Measurements from ENCODE around the gene ZP1. TPM values are rescaled to one million over a fixed set of nuclear protein-coding genes. Genes with fewer than 3 reads are reported as not detected.

The ZP1 gene
- total and polyA plus RNA-seq, 2 of the 13 experiments (the other 11 are each of a cell fraction or from before 2014, with no cell fraction given) = 0.16 TPM; not detected in 1

DNA sequence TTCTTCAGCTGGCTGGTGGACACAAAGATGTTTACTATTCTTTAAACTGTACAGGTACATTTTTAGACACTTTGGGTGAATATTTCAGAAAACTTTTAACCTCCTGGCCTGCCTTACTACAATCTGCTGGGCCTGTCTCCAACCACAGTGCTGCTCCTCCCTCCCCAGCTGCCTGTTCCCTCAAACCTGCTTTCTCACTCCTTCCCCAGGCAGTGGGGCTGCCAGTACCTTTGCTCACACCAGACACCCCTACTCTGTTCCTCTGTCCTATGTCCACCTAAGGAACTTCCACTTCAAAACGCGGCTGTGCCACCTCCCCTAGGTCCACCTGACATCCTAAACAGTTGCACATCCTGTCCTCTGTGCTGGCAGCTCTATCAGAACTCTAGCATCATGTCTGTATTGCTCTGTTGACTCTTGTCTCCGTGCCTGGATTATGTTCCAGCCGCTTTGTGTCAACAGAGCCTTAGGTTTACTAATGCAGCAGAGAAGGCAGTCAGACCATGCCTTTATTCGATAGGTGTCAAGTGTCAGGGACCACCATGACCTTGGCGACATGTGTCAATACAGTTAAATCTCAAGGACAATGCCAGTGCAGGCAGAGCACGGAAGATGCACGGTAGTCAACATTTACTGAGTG lies 13.4 kb downstream of the ZP1 start (continued):
- TF ChIP-seq, protein P1, sequence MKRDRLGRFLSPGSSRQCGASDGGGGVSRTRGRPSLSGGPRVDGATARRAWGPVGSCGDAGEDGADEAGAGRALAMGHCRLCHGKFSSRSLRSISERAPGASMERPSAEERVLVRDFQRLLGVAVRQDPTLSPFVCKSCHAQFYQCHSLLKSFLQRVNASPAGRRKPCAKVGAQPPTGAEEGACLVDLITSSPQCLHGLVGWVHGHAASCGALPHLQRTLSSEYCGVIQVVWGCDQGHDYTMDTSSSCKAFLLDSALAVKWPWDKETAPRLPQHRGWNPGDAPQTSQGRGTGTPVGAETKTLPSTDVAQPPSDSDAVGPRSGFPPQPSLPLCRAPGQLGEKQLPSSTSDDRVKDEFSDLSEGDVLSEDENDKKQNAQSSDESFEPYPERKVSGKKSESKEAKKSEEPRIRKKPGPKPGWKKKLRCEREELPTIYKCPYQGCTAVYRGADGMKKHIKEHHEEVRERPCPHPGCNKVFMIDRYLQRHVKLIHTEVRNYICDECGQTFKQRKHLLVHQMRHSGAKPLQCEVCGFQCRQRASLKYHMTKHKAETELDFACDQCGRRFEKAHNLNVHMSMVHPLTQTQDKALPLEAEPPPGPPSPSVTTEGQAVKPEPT (CRISPR knock-in tag; IDR thresholded peaks at IDR 0.05; ENCODE audit: low read depth) = peak; percentile 40
- TF ChIP-seq, protein P2, sequence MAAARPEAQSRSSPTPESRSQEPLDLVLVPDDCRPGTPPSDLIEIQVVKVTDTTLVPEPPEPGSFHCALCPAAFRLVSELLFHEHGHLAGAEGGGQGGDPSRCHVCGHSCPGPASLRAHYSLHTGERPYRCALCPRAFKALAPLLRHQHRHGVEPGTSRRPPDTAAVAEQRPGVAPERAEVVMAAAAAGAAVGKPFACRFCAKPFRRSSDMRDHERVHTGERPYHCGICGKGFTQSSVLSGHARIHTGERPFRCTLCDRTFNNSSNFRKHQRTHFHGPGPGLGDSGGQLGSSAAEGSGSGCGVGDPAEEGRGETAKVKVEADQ (CRISPR knock-in tag; IDR thresholded peaks at IDR 0.05; ENCODE audit: borderline replicate concordance) = no peak
- no peak for TF ChIP-seq ARHGAP35 (CRISPR knock-in tag; IDR thresholded peaks at IDR 0.05; ENCODE audit: borderline replicate concordance)
- no peak for TF ChIP-seq RFX1 (IDR thresholded peaks at IDR 0.05)
- peak; percentile 63; the same call in 1 of the 2 replicates for TF ChIP-seq KLF11 (CRISPR knock-in tag; IDR thresholded peaks at IDR 0.05)
- TF ChIP-seq CAMTA2 (CRISPR knock-in tag; IDR thresholded peaks at IDR 0.05; ENCODE audit: borderline replicate concordance) = no peak
- TF ChIP-seq ZNF564 (CRISPR knock-in tag; IDR thresholded peaks at IDR 0.05) = no peak
- TF ChIP-seq, protein P3, sequence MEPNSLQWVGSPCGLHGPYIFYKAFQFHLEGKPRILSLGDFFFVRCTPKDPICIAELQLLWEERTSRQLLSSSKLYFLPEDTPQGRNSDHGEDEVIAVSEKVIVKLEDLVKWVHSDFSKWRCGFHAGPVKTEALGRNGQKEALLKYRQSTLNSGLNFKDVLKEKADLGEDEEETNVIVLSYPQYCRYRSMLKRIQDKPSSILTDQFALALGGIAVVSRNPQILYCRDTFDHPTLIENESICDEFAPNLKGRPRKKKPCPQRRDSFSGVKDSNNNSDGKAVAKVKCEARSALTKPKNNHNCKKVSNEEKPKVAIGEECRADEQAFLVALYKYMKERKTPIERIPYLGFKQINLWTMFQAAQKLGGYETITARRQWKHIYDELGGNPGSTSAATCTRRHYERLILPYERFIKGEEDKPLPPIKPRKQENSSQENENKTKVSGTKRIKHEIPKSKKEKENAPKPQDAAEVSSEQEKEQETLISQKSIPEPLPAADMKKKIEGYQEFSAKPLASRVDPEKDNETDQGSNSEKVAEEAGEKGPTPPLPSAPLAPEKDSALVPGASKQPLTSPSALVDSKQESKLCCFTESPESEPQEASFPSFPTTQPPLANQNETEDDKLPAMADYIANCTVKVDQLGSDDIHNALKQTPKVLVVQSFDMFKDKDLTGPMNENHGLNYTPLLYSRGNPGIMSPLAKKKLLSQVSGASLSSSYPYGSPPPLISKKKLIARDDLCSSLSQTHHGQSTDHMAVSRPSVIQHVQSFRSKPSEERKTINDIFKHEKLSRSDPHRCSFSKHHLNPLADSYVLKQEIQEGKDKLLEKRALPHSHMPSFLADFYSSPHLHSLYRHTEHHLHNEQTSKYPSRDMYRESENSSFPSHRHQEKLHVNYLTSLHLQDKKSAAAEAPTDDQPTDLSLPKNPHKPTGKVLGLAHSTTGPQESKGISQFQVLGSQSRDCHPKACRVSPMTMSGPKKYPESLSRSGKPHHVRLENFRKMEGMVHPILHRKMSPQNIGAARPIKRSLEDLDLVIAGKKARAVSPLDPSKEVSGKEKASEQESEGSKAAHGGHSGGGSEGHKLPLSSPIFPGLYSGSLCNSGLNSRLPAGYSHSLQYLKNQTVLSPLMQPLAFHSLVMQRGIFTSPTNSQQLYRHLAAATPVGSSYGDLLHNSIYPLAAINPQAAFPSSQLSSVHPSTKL (CRISPR knock-in tag; IDR thresholded peaks at IDR 0.05) = peak; percentile 100
- no peak for TF ChIP-seq HNRNPUL1 (IDR thresholded peaks at IDR 0.05; ENCODE audit: low read depth, low read length)
- TF ChIP-seq NONO (IDR thresholded peaks at IDR 0.05) = no peak
- TF ChIP-seq NONO (CRISPR knock-in tag; conservative IDR thresholded peaks at IDR 0.05) = peak; percentile 96
- peak; percentile 92 for TF ChIP-seq PHF21A (CRISPR knock-in tag; IDR thresholded peaks at IDR 0.05)
- TF ChIP-seq ZMYM4 (CRISPR knock-in tag; IDR thresholded peaks at IDR 0.05) = peak; percentile 87
- TF ChIP-seq, protein P4, sequence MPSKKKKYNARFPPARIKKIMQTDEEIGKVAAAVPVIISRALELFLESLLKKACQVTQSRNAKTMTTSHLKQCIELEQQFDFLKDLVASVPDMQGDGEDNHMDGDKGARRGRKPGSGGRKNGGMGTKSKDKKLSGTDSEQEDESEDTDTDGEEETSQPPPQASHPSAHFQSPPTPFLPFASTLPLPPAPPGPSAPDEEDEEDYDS (CRISPR knock-in tag; IDR thresholded peaks at IDR 0.05) = peak; percentile 63; the same call in 1 of the 2 replicates
- TF ChIP-seq ZFP41 (CRISPR knock-in tag; IDR thresholded peaks at IDR 0.05; ENCODE audit: borderline replicate concordance) = no peak
- TF ChIP-seq, protein P5, sequence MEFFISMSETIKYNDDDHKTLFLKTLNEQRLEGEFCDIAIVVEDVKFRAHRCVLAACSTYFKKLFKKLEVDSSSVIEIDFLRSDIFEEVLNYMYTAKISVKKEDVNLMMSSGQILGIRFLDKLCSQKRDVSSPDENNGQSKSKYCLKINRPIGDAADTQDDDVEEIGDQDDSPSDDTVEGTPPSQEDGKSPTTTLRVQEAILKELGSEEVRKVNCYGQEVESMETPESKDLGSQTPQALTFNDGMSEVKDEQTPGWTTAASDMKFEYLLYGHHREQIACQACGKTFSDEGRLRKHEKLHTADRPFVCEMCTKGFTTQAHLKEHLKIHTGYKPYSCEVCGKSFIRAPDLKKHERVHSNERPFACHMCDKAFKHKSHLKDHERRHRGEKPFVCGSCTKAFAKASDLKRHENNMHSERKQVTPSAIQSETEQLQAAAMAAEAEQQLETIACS (CRISPR knock-in tag; IDR thresholded peaks at IDR 0.05) = no peak
- TF ChIP-seq TOPORS (CRISPR knock-in tag; IDR thresholded peaks at IDR 0.05) = no peak; the same call in 1 of the 2 replicates
- peak; percentile 56; the same call in 1 of the 2 replicates for TF ChIP-seq ELF1 (CRISPR knock-in tag; IDR thresholded peaks at IDR 0.05)
- TF ChIP-seq, protein P6, sequence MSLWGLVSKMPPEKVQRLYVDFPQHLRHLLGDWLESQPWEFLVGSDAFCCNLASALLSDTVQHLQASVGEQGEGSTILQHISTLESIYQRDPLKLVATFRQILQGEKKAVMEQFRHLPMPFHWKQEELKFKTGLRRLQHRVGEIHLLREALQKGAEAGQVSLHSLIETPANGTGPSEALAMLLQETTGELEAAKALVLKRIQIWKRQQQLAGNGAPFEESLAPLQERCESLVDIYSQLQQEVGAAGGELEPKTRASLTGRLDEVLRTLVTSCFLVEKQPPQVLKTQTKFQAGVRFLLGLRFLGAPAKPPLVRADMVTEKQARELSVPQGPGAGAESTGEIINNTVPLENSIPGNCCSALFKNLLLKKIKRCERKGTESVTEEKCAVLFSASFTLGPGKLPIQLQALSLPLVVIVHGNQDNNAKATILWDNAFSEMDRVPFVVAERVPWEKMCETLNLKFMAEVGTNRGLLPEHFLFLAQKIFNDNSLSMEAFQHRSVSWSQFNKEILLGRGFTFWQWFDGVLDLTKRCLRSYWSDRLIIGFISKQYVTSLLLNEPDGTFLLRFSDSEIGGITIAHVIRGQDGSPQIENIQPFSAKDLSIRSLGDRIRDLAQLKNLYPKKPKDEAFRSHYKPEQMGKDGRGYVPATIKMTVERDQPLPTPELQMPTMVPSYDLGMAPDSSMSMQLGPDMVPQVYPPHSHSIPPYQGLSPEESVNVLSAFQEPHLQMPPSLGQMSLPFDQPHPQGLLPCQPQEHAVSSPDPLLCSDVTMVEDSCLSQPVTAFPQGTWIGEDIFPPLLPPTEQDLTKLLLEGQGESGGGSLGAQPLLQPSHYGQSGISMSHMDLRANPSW (CRISPR knock-in tag; IDR thresholded peaks at IDR 0.05; ENCODE audit: borderline replicate concordance) = peak; percentile 78; the same call in 1 of the 2 replicates
